Globus pallidus (tissue), 1 donor: ENCODE data around the gene CLDN18.

Experiments used
- DNase-seq: peaks from one replicate; pipeline ENCODE4 v3.0.0-alpha.2; 2015; ENCODE audit warnings: low spot score

CLDN18 gene

DNA sequence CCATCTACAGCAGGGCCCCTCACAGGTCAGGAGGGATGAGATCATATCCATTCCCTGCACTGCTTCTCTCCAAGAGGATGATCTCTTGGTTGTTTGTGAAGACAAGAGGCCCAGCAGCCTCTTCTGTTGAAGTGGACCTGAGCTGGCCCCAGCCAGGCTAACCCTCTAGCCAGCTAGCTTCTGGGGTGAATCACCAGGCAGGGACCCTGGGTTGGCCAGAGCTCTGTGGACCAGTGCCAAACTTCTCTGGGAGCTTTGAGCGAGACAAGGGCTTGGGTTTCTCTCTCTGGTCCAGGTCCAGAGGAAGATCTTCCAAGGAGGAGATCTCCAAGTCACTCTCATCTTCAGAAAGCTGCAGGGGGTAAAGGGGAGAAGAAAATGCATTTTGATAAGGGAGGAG lies 52.7 kb downstream of the CLDN18 start:
- no peak for DNase-seq

- no peak for DNase-seq
Measured at GRCh38 chr3:138063416-138063815, 53.5 kb downstream of the CLDN18 start.

GRCh38 chr3:138065949-138066348 lies 56.0 kb downstream of the CLDN18 start:
- no peak for DNase-seq

DNA sequence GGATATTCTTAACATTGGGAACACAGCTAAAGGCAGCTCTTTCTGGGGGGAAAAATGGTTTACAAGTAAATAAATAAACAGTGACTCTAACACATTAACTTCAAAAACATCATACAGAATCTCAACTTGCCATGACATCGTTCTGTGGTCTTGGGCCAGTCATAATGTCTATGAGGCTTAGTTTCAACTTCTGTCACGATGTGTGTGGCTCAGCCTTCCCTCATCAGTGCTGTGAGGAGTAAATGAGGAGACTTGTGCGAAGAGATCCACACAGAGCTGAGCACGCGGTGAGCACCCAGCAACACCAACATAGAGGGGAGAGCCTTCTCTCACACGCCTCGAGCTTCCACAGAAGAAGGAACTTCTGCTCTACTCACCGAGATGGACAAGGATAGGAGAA lies 56.4 kb downstream of the CLDN18 start:
- no peak for DNase-seq

- DNase-seq = no peak
Measured at GRCh38 chr3:138066972-138067371, 57.0 kb downstream of the CLDN18 start.

DNA sequence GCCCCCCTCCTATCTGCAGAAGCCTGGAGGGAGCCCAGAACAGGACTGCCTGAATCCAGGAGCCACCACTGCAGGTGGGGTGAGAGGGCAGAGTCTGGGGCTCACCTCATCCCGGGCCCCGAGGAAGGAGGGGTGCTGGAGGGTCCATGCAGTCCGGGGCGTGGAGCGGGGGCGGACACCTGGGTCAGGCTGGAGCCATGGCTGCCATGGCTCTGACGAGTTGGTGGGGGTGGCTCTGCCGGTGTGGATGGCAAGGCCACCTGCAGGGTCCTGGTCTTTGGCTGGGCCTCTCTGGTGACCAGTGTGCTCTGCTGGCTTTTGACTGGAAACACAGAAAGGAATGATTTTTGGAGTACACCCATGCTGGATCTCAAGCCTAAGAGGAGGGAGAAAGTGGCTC lies 58.1 kb downstream of the CLDN18 start:
- DNase-seq = no peak

- peak; percentile 62 for DNase-seq
Measured at GRCh38 chr3:138068579-138069174, 58.7 kb downstream of the CLDN18 start.

- DNase-seq = no peak
Measured at GRCh38 chr3:138070006-138070405, 60.0 kb downstream of the CLDN18 start.

DNA sequence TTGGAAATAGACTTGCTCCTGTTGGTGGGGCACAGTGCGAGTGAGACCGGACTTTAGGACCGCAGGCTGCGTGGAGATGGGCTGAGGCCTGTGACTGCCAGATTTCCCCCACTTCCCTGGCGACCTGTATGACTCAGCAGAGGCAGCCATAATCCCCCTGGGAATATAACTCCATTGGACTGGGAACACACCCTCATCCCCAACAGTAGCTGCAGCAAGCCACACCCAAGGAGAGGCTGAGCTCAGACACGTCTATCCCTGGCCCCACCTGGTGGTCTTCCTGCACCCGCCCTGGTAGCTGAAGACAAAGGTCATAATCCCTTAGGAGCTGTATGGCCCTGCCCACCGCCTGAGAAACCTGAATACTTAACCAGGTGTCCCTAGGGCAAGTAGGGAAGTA lies 62.8 kb downstream of the CLDN18 start:
- DNase-seq = no peak

DNA sequence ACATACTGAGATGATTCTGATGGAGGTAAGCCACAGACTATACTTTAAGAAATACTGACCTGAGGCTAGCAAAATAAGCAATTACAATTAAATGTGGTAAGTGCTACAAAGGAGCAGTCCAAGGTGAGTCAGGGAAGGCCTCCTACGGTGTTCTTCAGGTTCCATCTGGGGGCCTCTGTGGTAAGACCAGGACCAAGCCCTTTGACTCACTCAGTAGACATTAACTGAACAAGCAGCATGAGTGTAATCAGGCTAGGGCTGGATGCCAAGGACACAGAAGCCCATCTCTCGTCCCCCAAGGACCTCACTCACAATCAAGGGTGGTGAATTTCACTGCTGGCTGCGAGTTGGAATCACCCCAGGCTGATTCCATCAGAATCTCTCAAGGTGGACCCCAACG lies 68.1 kb downstream of the CLDN18 start:
- no peak for DNase-seq

GRCh38 chr3:138078901-138079344 lies 69.0 kb downstream of the CLDN18 start:
- no peak for DNase-seq

DNA sequence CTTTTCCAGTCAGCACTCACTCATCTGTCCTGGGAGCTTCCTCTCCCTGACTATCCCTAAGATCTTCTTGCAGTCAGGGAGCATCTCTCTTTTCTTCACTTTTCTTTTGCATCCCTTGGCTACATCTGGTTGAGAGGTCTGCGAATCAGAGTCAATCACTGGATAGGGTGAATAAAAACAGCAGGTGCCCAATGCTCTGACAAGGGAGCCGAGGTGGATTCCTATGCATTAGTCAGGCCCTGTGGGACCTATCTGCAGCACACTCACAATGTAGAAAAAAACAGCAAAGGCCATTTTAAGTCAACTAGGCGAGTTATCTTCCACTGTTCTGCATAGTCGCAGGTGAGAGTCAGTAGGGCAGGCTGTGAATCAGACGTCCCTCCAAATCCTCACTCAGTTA lies 69.9 kb downstream of the CLDN18 start:
- no peak for DNase-seq

DNA sequence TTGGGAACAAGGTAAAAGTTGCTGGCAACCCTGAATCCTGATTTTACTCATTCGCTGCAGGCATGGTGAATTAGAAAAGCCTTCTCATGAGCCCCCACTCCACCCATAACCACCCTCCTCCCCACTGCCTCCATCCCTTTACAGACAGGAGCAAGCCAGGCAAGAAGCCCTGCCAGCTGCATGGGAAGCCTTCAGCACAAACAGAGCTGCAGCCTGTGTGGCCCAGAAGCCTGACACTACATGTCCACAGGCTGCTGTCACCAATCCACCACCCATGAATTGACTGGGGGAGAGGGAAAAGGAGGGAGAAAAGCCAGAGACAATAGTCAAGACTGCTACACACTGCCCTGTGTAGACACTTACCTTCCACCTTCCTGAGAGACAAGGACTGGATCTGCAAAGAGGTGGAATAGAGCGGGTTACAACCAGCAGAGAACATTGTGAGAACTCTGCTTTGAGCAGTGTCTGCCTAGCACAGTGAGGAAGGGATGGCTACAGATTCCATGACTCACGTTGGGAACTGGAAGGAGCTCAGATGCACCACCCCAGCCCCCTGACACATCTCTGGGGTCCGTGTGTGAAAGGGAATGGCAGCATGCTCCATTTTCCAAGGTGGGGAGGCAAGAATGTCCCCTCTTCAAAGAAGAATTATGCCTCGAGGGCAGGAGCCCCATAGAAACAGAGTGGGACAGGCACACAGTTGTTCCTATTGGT lies 71.6 kb downstream of the CLDN18 start:
- no peak for DNase-seq

DNA sequence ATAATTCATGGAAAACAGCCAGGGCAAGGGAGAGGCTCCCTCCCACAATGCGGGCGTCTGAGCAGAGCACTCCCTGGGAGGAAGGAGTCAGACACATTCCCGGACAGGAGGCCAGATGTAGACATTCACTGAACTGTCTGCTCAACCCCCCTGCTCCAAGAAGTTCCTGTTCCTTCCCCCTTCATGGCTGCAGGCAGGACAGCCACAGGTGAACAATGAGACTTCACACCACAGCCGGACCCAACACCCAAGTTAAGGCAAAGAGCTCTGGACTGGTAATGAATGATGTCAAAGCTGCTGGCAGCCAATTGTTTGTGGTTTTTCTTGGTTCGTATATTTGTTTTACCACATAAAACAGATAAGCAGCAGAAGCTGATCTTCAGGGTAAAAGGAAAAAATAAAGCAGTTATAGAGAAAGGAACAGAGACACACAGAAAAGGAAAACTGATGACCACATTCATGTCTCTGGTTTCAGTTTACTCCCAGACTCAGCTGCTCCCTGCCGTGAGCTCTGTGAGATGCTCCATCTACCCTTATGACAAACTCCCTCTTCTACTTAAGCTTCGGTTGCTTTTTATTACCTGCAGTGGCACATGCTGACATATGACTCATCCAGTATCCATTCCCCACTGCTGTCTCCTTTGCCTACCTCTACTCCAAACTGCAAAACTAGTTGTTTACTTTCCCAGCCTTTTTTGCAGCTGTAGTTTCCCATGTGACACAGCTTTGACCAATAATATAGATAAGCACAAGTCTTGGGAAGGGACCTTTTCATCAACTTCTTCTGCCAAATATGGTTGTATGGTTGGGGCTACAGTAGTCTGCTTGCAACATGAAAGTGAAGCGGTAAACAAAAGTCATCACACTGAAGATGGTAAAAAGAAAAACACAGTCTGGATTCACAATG lies 72.4 kb downstream of the CLDN18 start:
- DNase-seq = no peak

DNA sequence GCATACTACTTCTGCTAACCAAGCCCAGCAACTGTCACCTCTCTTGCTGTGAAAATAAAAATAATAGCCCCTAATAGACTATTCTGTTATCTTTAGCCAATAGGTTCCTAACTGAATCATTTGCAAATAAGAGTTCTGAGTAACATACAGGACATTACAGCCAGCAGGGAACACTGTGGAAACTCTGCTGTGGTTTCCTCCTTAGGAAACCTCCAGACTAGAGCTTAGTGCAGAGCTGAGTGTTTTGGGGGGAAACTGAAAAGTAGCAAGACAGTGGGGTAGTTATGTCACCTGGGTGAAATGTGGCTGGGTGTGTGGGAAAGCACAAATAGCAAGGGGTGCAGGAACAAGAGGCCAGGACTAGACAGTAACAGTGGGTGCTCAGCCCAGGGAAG lies 73.0 kb downstream of the CLDN18 start:
- no peak for DNase-seq
